Retinal pigment epithelial cell (primary cell): Measurements from ENCODE around the gene SYT5.

ENCODE experiments used
- DNase-seq: peaks from one replicate; pipeline ENCODE4 v3.0.0-alpha.2; 2010; ENCODE audit warnings: low read depth
- H3K4me3 ChIP-seq: 2 replicates; pipeline ENCODE4 v1.5.1; 2011; ENCODE audit warnings: mild to moderate bottlenecking, low read length, control low read depth, moderate library complexity
- TF ChIP-seq, protein P1 (sequence below): conservative IDR thresholded peaks from 2 replicates; pipeline ENCODE4 v1.5.1; 2011; ENCODE audit warnings: low read depth, low read length, control low read depth, inconsistent platforms

Gene SYT5

DNA sequence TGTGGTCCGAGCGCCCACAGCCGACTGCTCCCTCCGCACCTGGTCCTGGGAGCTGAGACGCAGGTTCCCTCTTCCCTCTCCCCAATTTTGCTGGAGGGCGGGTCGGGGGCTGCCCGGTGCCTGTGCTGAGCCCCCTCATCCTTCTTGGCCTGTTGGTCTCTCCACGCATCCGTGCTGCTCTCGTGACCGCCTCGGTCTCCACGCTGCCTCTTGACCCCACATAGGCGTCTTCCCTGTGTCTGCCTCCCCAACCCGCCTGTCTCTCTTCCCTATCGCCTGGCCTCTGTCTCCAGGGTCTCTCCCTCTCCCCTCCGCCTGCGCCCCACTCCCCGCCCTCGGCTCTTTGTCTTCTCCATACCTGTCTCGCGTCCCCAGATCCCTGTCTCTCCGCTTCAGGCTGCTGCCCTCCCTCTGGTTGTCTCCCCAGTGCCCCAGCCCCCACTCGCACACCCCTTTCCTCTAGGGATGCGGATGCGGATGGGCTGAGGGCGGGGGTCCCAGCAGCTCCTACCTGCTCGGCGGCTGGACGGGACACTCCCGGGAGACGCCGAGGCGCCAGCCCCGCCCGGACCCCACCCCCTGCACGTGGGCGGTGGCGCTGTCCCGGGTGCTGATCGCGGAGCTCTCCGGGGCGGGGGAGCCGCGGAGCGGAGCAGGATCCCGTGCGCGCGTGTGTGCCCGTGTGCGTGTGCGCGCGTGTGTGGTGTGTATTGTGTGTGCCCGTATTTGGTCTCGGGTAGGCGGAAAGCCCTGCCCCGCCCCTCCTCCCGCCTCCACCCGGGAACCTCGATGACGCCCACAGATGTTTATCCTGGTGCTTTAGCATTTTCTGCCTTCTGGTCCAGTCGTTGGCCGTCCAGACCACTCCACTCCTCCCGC is at the start of gene SYT5:
Gene SYT5, minus strand, starts transcription at position 684 of the 879 bp plus-strand sequence. CDS start 1,248 bp downstream, outside the sequence.
- H3K4me3 ChIP-seq, result peak within 1 kb of the TSS; percentile 52
- TF ChIP-seq, protein P1, sequence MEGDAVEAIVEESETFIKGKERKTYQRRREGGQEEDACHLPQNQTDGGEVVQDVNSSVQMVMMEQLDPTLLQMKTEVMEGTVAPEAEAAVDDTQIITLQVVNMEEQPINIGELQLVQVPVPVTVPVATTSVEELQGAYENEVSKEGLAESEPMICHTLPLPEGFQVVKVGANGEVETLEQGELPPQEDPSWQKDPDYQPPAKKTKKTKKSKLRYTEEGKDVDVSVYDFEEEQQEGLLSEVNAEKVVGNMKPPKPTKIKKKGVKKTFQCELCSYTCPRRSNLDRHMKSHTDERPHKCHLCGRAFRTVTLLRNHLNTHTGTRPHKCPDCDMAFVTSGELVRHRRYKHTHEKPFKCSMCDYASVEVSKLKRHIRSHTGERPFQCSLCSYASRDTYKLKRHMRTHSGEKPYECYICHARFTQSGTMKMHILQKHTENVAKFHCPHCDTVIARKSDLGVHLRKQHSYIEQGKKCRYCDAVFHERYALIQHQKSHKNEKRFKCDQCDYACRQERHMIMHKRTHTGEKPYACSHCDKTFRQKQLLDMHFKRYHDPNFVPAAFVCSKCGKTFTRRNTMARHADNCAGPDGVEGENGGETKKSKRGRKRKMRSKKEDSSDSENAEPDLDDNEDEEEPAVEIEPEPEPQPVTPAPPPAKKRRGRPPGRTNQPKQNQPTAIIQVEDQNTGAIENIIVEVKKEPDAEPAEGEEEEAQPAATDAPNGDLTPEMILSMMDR, result no peak
- no peak for DNase-seq

DNA sequence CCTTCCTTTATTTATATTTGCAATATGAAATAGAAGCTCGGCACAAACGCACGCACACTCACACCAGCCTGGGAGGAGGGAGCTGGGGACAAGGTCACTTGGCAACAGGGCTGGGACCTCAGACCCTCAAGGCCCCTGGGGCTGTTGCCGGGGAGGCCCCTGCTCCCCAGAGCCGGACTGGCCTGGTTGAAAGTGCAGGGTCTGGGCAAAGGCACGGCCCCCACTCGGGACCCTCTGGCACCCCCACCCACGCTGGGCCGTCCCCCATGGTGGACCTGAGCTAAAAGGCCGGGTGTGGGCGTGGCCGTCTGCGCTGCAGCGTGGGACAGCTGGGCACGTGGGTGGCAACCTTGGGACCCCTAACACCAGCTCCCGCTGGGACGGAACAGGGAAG is 49.7 kb upstream of the SYT5 start:
- H3K4me3 ChIP-seq, result no peak overlapping the region
- no peak for DNase-seq
- TF ChIP-seq, protein P1, result no peak

DNA sequence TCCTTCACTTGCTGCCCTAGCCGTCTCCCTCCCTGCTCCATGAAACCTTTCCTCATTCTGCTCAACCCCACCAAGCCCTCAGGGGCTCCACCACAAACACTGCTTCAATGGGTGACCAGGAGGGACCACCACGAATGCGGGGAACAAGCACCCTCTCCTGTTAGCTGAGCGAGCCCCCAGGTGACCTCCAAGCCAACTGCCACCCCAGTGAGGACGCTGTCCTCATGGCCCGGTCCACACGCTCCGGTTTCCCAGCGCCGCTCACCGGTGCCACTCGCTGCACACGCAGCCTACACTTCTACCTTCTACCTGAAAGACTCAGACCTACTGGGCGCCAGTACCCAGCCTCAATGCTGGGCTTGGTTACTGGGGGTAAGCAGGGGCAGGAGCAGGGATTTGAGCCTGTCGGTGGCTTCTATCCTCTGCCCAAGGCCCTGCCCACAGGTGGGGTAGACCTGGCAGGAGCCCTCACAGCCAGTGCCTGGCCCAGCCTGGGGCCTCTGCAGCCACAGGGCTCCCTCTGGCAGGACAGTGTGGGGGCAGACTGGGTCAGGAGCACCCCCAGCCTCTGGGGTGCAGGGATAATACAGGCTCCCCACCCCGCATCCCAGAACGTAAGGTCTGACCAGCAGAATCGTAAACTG is 49.2 kb upstream of the SYT5 start:
- H3K4me3 ChIP-seq, result no peak overlapping the region
- TF ChIP-seq, protein P1, result no peak
- no peak for DNase-seq

DNA sequence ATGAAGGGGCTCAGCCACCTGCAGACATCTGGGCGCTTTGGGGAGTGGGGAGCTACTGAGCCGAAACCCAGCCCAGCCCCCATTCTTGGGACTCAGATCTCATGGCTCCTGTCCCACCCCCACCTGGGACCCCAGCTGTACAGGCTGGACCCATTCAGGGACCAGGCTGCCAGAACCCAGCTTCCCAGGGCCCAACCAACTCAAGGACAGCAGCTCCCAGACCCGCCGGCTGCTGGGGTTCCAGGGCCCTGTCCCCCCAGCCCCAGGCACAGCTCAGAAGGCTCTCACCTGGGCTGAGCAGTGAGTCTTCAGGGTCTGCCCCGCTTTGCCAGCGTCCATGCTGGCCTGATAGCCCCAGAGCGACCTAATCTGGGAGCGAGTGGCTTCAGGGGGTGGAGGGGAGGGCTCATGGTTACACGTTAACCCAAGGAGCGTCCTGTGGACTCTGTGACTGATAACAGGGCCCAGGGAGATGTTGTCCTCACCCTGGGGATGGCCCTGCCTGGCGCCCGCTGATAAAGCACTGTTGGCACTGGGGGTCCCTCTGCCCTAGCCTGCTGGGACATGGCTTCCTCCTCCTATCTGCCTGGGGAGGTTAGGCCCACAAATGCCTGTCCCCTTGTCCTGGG is 48.4 kb upstream of the SYT5 start, which contains the start of gene TMEM86B:
Gene TMEM86B, minus strand, starts transcription at position 361 of the 629 bp plus-strand sequence. Its CDS starts 22 bp downstream, at position 339.
- DNase-seq, result no peak
- TF ChIP-seq, protein P1, result no peak
- H3K4me3 ChIP-seq, result no peak within 1 kb of the TSS

DNA sequence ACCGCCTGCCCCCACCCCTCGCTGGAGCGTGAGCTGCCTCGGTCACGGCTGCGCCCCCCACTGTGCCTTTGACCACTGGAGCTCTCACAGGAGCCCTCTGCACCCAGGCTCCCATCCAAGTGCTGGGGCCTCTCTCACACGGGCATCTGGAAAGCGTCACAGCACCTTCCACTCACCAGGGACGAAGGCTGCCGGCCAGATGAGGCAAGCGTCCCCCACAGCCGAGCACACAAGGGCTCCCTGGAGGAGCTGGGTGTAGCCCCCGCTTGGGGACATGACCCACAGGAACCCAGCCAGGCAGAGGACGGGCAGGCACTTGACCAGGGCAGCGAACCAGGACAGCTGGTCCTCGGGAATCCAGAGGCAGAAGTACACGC is 47.9 kb upstream of the SYT5 start:
- TF ChIP-seq, protein P1, result no peak
- no peak for DNase-seq
- no peak overlapping the region for H3K4me3 ChIP-seq

DNA sequence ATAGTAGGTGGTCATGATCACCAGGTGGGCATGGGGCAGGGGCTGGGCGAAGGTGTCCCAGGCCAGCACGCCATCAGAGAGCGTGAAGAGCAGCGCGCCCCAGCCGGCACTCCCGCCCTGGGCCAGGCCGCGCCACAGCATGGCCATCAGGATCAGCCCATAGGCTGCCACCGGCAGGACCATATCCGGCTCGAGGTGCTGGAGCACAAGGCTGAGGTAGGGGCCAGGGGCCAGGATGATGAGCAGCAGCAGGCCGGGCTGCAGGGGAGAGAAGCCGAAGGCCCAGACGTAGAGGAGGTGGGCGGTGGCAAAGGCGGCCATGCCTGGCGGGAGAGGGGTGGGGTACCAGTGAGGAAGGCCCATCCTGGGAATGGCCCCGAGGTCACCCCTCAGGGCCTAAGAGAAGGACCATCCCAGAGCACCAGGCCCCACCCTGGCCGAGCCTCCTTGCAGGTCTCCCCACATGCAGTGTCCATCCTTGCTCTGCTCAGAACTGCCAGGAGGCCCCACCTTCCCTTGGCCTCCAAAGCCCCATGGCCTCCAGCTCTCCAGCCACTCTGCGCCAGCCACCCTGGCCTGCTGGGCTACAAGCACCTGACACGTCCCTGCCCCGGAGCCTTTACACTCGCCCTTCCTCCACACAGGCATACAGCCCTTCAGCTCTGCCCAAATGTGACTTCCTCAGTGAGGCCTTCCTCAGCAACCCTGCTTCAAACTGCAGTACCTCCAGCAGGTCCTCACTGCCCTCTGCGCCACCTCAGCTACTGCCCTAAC is 47.3 kb upstream of the SYT5 start:
- TF ChIP-seq, protein P1, result no peak
- H3K4me3 ChIP-seq, result no peak overlapping the region
- DNase-seq, result no peak
